ENCODE measurements around the gene GAL3ST2.

- TF ChIP-seq POLR2AphosphoS5 (IDR thresholded peaks at IDR 0.05) (no peak), POLR2A (IDR thresholded peaks at IDR 0.05; ENCODE audit: low read depth) (no peak), CTCF (IDR thresholded peaks at IDR 0.05) (no peak)
These were observed 17.7 kb downstream of the GAL3ST2 start for GRCh38 chr2:241794250-241794823.
